ENCODE data around the gene OR3A2.
"Not testable (repeated sequence)": the region's sequence is repeated elsewhere in the genome, so short reads cannot be mapped to it uniquely, and the experiment has no call there.

The OR3A2 gene

DNA sequence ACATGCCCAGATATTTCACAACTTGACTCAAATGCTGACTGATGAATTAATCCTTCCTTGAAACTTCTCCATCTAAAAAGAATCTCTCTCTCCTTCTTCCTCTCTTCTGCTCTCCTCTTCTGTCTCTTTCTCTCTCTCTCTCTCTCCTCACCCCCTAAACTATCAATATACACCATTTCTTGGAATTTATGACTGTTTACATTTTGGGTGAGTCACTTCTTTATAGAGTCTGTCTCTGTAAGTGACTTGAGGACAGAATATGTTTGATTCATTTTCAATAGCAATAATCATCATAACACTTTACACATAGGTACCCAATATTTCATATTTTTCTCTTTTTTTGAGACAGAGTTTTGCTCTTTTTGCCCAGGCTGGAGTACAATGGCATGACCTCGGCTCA is 103.2 kb downstream of the OR3A2 start:
- DNase-seq, result no peak

DNA sequence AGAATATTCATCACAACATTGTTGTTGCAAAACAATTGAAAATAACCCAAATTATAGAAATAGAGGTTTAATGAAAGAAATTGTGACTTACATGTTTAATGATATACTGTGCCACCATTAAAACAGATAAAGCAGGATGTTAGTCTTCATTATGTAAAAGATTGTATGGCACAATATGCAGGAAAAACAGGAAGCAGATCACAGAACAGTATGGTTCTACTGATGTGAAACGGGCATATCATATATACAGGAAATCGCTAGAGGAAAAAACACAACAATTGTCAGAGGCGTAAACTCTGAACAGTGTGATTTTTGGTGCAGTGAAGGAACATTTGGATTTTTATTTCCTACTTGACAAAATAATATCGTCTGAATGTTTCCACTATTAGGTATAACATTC is 110.0 kb downstream of the OR3A2 start:
- no peak for DNase-seq

DNA sequence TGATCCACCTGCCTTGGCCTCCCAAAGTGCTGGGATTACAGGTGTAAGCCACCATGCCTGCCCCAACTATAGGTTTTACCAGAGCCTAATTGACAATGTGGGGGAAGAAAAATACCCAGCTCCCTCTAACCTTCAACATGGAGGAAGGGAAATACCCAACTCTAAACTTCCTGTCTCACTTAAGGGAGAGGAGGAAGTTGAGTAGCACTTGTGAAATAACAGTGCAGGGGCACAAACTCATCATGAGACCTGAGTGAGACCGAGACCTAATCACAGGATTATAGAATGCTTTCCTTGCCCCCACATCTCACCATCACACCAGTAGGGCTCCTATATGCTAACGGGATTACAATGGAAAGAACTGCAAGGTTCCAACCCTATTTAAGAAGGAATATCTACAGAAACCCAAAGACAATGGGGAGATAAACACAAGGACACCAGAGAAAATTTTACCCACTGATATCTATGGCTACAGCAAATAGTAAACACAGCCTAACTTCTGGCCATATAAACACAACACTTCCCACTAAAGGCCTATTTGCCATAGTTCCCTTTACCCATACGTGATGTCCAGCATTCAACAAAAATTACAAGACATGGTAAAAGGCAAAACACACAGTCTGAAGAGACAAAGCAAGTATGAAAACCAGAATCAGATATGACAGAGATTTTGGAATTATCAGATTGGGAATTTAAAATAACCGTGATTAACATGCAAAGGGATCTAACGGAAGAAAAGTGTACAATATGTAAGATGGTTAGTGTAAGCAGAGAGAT is 114.8 kb downstream of the OR3A2 start:
- DNase-seq, result no peak

DNA sequence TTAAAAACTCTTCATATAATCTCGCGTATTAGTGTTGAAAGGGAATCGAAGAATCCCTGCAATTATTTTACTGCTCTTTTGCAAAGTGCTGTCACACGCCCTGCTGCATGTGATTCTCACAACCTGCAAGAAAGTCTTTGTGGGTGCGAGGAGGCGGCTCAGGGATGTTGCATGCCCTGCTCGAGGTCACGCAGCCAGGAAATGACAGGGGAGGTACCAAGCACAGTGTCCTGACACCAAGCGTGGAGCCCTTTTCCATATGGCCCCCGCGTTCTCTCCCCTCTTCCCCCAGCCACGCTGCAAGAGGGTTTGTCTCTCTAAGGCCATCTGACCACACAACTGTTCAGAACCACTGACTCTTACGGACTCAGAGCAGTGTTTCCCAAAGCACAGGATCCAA is 125.5 kb downstream of the OR3A2 start:
- no peak for DNase-seq

DNA sequence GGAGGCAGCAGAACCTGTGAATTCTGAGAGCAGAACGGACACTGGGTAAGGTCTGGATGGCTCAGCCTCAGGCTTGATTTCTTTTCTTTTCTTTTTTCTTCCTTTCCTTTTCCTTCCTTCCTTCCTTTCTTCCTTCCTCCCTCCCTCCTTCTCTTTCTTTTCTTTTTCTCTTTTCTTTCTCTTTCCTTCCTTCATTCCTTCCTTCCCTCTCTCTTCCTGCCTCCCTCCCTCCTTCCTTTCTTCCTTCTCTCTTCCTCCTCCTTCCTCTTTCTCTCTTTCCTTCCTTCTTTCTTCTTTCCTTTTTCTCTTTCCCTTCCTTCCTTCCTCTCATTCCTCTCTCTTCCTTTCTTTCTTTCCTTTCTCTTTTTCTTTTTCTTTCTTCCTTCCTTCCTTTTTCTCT is 125.9 kb downstream of the OR3A2 start:
- no peak for DNase-seq

DNA sequence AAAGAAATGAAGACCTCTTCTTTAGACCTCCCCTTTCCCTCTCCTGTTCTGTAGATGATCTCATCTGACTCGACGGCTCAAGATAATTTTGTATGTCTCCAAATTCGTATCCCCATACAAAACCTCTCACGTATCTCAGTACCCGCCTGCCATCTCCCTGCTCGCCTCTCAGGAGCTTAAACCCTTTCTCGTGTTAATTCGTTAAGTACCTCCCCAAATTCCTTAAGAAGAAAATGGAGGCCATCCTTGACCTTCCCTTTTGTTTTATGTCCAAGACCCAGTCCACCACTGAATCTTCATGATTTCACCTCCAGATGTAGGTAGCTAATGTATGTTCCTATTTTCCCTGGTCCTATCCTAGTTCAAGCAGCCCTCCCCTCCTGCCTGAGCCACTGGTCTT is 129.5 kb downstream of the OR3A2 start:
- DNase-seq, result no peak

DNA sequence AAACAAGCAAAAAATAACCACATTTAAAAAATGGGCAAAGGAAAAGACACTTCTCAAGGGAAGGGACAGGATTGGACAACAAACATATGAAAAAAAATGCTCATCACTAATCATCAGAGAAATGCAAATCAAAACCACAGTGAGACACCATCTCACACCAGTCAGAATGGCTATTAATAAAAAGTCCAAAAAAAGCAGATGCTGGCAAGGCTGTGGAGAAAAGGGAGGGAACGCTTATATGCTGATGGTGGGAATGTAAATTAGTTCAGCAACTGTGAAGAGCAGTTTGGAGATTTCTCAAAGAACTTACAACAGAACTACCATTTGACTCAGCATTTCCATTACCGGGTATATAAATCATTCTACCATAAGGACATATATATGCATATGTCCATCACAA is 137.1 kb downstream of the OR3A2 start:
- not testable (repeated sequence) for DNase-seq

DNA sequence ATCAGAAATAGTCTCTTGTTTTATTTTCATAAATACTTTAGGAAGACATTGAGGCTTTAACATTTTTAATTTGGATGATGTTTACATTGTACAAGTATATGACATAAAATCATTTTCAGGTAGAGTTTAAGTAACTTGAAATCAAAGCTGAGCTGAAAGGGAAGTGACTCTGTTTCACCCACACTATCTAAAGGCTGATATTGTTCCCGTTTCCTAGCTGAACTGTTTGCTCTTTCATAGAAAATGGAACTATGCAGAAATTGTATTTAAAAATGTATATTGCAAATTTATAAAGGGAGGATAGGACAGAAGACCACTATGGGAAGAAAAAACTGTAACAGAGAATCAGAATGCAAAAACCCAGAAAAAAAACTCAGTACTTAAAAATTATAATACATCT is 141.3 kb downstream of the OR3A2 start:
- DNase-seq, result not testable (repeated sequence)

DNA sequence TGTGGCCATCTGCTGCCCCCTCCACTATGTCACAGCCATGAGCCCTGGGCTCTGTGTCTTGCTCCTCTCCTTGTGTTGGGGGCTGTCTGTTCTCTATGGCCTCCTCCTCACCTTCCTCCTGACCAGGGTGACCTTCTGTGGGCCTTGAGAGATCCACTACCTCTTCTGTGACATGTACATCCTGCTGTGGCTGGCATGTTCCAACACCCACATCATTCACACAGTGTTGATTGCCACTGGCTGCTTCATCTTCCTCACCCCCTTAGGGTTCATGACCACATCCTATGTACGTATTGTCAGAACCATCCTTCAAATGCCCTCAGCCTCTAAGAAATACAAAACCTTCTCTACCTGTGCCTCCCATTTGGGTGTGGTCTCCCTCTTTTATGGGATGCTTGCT is 145.1 kb downstream of the OR3A2 start:
- DNase-seq, result not testable (repeated sequence)

DNA sequence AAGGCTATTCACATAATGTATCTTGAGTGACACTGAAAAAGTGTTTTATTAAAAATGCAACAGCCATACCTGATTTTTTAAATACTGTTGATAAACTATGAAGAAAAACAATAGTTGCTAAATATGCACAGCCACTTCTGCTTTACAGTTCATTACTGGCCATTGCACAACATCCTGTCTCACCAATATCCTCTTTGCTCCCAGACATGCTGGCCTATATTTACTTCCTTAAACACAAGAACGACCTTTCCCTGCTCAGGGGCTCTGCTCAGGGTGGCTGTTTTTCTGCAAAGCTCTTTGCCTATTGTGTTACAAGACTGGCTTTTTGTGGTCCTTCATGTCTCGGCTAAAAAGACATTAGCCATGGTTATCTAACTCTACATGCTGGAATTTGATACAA is 147.4 kb downstream of the OR3A2 start:
- DNase-seq, result not testable (repeated sequence)

DNA sequence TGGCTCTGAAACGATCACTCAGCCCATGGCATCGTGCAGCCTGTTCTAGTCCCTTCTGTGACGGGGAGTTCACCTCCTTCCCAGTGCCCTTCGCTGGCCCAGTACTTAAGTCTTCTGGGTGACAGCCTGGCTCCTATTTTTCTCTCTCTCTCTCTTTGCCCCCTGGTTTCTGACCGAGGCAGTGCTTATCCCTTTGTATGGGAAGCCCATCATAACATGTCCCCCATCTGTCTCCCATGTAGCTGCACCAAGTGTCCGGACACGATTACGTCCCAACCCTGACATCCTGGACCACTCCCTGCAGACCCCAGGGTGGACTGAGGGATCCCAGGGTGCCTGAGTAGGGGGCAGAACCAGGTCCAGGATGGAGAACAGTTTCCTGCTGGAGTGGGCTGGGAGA is 153.8 kb downstream of the OR3A2 start:
- not testable (repeated sequence) for DNase-seq

Data from NCI-H226 (cell line).